ENCODE results near the gene ZNF599.

ZNF599 gene

DNA sequence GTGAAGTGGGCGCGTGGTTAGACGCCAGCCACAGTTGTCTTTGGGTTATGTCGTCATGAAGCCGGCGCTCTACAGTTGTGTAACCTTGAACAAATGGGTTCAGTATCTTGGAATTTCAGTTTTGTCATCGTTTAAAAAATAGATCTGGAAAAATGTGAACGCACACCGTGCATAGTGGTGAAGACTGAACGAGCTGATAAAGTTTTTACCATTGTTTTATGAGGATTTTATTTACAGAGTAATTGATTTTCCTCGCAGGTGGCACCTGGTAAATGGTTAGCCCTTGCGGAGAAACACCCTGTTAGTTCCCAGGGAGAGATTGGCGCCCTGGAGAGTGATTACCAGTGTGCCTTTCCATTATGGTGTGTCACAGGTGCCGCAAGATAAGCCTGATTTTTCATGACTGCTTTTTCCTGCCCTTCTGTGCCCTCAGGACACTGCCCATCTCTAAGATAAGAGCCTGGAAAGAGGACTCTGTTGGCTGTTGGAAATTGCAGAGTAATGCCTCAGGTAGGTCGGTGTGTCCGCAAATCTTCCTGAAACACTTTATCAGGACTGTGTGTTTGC lies 38.4 kb downstream of the ZNF599 start:
- DNase-seq = peak; percentile 93

DNA sequence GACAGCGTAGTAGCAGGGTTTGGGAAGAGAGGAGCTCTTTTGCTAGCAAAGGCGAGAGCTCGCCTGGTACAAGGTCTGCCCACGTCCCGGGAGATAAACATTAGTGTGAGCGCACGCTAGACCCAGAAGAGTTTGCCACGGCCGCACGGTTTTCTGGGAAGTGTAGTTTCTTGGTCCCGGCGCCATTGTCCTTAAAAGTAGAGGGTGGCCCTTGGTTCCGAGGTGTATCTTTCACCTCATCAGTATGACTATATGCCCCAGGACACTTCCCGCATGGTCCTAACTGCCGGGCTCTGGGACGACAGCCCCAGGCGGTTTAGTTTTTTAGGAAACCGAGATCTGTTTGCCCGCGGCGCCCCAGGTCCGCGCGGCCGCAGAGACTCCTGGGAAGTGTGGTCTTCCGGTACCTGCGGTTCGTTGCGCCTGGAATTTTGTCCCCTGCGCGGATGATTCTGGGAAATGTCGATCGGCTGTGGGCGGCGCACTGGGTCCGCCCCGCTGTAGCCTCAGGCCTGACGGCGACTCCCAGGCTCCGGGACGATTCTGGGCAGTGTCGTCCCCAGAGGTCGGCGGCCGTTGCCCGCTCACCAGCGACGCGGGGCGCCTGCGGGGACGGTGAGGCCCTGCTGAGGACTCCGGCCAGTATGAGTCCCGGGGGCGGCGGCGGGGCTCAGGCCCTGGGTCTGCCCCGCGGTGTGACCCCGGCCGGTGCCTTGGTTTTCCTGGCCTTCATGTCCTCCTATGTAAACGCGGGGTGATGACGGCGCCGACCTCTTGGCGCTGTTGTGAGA lies 39.1 kb downstream of the ZNF599 start, which contains the start of gene ZNF181:
TSS of gene ZNF181 (plus strand) at position 498 of the 791 bp plus-strand sequence. CDS start 795 bp downstream, outside the sequence.
- DNase-seq = peak; percentile 97

DNA sequence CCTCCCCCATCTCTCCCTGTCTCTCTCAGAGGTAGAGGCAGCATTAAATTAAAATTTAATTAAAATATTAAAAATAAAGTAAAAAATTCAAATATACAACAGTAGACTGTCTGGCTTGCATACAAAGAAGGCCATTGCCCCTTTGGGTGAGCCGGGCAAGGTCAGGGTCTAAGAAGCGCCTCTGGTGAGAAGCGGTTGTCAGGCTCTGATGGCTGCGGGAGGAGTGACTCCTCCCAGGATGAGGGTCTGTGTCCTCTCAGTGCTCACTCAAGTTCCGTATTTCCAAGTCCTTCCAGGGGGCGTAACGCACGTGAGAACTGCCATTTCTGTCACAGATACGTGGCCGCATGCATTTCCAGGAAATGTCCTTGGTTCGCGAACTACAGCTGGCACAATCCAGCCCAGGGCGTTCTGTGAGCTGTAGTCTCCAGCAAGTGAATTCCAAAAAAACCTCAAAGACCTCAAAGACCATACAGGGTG lies 39.7 kb downstream of the ZNF599 start:
- peak; percentile 92 for DNase-seq

DNA sequence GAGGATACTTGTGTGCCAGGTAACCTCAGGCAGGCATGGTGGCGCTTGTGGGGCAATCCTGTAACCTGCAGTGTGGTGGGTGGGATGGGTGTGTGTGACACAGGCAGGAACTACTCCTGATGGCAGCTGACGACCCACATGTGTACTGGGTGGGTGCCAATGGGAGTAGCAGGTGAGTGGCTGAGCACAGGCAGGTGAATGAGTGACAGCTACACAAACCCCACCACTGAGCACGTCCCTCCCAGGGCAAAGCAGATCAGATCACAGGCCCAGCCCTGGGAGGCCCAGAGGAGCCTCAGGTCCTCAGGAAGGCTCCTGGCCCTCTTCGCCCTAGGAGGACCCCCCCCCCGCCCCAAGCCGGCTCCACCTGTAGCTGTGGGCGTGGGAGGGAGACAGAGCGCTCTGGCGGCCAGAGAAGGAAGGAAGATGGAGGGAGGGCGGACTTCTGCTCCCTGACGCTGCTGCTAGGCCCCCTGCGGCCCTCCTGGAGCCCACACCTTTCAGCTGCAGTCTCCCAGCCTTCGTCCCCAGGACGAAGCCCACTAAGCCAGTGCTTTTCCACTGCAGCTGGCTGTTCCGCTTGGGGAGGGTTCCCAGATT lies 40.3 kb downstream of the ZNF599 start:
- DNase-seq = peak; percentile 41

DNA sequence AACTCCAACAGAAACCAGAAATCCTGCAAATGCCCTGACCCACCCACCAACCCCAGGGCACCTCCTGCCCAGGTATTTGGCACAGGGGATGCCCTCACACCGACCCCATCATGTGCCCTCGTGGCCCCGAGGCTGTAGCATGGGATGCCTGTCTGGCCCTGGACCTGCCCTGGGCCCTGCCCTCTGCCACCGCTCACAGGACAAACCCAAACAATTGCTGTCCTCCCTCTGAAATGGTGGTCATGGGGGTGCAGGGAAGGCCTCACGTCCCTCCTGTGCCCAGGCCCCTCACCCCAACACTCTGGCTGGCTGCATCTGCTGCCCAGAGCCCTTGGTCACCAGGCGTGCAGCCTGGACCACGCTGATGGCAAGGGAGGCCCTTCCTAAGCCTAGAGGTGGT lies 41.1 kb downstream of the ZNF599 start:
- no peak for DNase-seq

DNA sequence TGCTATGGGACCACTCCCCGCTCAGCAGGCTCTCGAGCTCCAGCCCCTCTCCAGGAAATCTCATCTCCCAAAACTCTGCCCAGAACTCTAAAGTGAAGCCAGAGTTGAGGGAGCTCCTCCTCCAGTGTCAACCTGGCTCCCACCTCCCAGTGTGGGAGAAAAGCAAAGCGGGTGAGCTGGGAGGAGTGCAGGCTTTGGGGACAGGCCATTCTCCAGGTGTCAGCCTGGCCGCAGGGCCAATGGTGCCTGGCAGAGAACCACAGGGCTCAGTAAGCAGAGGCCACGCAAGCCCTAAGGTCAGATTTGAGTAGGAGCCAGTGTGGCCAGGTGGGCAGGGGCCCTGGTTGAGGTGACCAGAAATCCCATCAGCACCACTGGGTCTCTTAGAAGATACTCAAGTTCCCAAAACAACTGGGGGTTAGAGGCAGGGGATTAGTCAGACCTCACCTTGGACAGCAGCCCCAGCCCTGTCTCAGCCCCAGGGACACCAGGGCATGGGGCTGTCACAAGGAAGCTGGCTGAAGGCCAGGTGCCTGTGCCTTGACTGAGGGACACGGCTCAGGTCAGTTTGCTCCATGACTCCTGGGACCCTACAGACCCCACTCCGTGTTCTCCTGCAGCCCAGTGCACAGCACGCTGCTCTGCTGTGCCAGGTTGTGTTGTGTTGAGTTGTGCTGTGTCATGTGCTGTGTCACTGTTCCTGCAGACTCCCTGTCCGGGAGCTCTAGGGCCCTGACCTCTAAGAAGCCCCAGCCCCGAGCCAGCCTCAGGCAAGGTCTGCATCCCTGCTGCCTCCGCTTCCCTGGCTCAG lies 41.8 kb downstream of the ZNF599 start:
- no peak for DNase-seq

DNA sequence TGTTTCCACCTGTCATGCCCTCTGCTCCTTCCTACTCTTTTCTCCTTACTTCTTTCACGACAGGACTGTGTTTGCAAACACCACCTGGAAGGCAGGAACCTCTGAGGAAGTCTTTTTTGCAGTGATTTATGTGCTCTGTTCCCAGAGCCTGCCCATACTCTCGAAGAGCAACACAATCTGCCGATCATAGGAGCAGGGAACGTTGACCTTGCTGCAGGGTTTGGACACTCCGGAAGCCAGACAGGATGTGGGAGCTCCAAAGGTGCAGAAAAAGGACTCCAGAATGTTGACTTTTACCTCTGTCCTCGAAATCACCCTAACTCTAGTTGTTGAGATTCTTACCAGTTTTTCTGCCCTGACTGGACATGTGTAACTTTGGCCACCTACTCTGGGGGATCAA lies 47.6 kb downstream of the ZNF599 start:
- no peak for DNase-seq

DNA sequence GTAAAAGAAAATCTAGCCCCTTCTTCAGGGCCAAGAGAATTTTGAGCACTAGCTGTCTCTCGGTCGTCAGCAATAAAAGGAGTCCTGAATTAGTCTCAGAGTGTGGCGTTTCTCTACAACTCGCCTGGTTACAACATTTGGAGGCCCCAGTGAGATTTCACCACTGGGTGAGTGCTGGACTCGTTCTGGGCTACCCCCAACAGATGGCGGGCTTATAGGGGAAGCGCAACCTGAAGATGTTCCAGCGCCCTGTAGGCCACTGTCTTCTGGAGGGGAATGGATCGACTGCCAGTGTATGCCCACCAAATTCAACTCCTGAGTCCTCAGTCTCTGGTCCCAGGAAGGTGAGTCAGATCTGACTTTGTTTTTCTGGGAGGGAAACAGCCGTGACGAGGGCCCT lies 50.7 kb downstream of the ZNF599 start:
- DNase-seq = no peak

DNA sequence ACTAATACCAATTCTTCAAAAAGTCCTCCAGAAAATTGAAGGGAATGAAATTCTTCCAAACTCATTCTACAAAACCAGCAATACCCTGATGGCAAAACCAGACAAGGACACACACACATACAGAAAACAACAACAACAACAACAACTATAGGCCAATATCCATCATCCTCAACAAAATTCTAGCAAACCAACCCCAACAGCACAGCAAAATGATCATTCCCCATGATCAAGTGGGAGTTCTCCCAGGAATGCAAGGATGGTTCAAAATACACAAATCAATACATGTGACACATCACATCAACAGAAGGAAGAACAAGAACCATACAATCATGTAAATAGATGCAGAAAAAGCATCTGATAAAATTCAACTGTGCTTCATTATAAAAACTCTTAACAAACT lies 57.7 kb downstream of the ZNF599 start:
- no peak for DNase-seq

DNA sequence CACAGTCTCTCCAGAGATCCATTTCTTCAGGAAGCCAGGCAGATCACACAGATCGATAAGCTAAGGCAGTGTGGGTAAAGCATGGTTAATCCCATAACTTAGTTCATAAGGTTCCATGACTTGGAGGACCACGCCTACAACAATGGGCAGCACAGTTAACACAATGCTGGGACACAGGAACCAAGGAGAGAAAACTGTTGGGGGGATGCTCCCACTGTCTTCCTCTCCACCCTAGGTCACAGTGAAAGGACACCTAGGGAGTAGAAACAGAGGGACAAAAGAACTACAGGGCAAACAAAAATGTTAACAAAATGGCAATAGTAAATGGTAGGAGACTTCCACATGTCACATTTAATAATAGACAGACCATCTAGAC lies 59.8 kb downstream of the ZNF599 start:
- peak; percentile 15 for DNase-seq

DNA sequence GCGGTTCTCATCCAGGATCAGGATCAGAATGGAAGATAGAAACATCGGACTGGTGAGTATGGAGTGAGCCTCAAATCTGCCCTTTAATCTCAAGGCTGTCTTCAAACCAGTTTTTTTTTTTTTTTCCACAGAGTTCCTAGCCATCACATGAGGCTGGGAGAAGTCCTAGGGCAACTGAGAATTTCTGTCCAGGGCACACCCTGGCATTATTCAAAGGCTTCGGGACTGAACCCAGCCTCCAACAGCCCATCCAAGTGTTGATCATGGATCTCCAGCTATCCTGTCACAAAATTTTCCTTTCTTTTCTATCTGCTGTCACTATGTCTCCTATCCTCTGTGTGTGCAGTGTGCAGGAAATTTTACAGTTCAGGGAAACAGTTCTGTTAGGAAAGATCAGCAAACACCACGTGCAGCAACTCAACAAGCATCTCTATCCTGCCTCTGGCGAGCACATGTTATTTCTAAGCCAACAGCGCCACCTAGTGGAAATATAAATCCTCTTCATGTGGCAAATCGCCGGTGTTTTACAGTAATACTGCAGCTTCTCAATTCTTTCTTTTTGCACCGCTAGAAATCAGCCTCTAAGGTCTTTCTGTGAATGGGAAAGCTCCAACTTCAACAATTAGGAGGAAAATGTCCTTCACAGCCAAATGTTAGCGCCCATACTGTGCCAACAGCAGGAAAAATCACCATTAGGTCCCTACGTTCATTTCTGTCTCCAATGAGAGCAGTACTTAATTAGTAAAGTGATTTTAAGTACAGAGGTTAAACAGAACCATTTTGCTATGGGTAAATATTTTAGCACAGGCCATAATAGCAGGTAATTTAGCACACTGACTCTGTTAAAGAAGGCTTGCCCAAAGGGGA lies 60.4 kb downstream of the ZNF599 start:
- peak; percentile 90 for DNase-seq

DNA sequence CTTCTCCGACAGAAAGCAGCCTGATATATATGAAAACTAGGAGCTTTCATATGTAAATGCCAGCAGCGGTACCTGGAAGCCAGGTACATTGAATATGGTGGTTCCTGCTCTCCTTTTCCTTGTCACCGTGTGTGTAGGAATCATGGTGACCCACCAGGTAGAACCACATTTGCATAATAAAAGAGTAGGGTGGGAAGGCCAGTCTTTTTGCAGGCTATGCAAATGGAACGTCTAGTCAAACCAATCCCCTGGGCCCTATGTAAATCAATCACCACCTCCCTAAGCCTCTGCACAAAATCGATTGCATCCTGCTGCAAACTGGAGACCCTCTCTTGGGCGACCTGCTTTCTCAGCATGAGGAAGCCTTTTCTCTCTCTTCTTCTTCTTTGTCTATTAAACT lies 61.1 kb downstream of the ZNF599 start:
- no peak for DNase-seq
